K562 treated with DMSO at 1 percent for 12 hours (cell line): ENCODE results near the gene FPR2. TPM values are rescaled to one million over a fixed set of nuclear protein-coding genes. Genes with fewer than 3 reads are reported as not detected.

Experiments used
- total RNA-seq: library from RNA; unstranded; fragments of 300-600 nt; gene quantifications from 2 replicates; pipeline ENCODE4 v1.2.3, GENCODE V29; 2022; ENCODE audit not compliant: insufficient read depth

FPR2 gene, protein sequence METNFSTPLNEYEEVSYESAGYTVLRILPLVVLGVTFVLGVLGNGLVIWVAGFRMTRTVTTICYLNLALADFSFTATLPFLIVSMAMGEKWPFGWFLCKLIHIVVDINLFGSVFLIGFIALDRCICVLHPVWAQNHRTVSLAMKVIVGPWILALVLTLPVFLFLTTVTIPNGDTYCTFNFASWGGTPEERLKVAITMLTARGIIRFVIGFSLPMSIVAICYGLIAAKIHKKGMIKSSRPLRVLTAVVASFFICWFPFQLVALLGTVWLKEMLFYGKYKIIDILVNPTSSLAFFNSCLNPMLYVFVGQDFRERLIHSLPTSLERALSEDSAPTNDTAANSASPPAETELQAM
- 1.0 TPM in 1 of 2 replicates, not detected in the other for total RNA-seq

DNA sequence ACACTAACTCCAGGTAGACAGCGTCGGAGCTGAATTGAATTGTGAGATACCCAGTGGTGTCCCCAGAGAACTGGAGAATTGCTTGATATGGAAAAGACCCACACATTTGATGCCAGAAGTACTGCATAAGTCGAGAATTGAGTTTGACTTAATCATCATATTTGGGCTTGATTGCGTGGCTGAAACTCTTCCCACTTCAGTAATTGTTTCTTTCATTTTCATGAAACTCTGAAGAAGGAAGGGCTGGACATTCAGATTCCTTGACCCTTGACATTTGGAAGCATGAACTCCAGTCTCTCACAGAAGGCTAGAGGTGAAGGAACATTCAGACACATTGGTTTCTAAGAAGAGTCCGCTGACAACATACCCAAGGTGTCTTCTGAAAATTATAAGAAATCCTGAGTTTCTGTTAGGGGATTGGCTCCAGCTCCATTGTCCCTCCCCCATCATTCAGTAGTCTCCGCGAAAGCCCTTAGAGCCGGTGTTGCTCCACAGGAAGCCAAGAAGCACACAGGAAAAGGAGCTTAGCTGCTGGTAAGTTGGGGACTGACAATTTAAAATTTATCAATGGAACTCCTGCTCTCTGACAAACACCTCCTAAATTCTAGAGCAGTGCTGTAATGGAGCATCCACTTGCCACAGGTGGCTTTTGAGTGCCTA lies at the start of gene FPR2:
TSS of gene FPR2 (plus strand) at position 484 of the 660 bp plus-strand sequence. CDS start 7,479 bp downstream, outside the sequence.

GRCh38 chr19:51751655-51752054 lies 9.3 kb upstream of the FPR2 start, which contains the start of gene FPR1:
FPR1 (minus strand) TSS chr19:51751878; CDS start chr19:51746994, 4,884 bp downstream.

GRCh38 chr19:51794885-51795490 lies 34.0 kb downstream of the FPR2 start, which contains the start of gene FPR3:
FPR3 (plus strand) TSS chr19:51795157; CDS start chr19:51823749, 28,592 bp downstream.

Other genes starting within 250 kb of the FPR2 start
- gene SIGLEC6, start 229.5 kb upstream of the FPR2 start, total RNA-seq = 7.9 and 20.2 TPM in 2 replicates
- 4.7 and 15.7 TPM in 2 replicates for gene ZNF175, start 189.9 kb upstream of the FPR2 start, total RNA-seq
- gene SIGLEC5, start 130.8 kb upstream of the FPR2 start, total RNA-seq = 0.99 TPM in 1 of 2 replicates, not detected in the other
- gene SIGLEC14, start 114.4 kb upstream of the FPR2 start, total RNA-seq = not detected in 2 replicates
- 17.0 and 35.0 TPM in 2 replicates for gene SPACA6, start 67.8 kb upstream of the FPR2 start, total RNA-seq
- gene HAS1, start 37.2 kb upstream of the FPR2 start, total RNA-seq = not detected in 2 replicates
- gene FPR1, start 9.3 kb upstream of the FPR2 start, total RNA-seq = not detected in 2 replicates
- gene FPR3, start 34.0 kb downstream of the FPR2 start, total RNA-seq = 0.69 TPM in 1 of 2 replicates, not detected in the other
- 1.2 and 11.2 TPM in 2 replicates for gene ZNF577, start 126.8 kb downstream of the FPR2 start, total RNA-seq
- gene ZNF649, start 143.8 kb downstream of the FPR2 start, total RNA-seq = 0.97 and 2.1 TPM in 2 replicates
- gene ZNF613, start 166.3 kb downstream of the FPR2 start, total RNA-seq = 0.86 and 6.6 TPM in 2 replicates
- gene ZNF350, start 225.7 kb downstream of the FPR2 start, total RNA-seq = 0.82 and 2.3 TPM in 2 replicates
- gene ZNF615, start 247.0 kb downstream of the FPR2 start, total RNA-seq = 0.63 and 1.6 TPM in 2 replicates